ENCODE data around the gene MGST3.
"Not testable (repeated sequence)": the region's sequence is repeated elsewhere in the genome, so short reads cannot be mapped to it uniquely, and the experiment has no call there.

The MGST3 gene

GRCh38 chr1:165628147-165628822, 2.7 kb upstream of the MGST3 start:
- DNase-seq (ENCODE audit: extremely low spot score, insufficient read length, low read depth): no peak
- no peak for FAIRE-seq

- no peak for FAIRE-seq
These were observed 1.9 kb upstream of the MGST3 start for GRCh38 chr1:165629151-165629550.

GRCh38 chr1:165629848-165630628, 996 bp upstream of the MGST3 start:
- FAIRE-seq (no peak), DNase-seq (ENCODE audit: extremely low spot score, insufficient read length, low read depth) (no peak)

More at GRCh38 chr1:165629151-165629550, 1.9 kb upstream of the MGST3 start:
- DNase-seq (ENCODE audit: extremely low spot score, insufficient read length, low read depth): no peak

- DNase-seq (ENCODE audit: extremely low spot score, insufficient read length, low read depth) (no peak), FAIRE-seq (peak; percentile 74)
These were observed 513 bp downstream of the MGST3 start for GRCh38 chr1:165631342-165632151.

GRCh38 chr1:165632152-165632469, 1.1 kb downstream of the MGST3 start:
- no peak for DNase-seq (ENCODE audit: extremely low spot score, insufficient read length, low read depth)
- no peak for FAIRE-seq

- no peak for FAIRE-seq
These were observed 1.5 kb downstream of the MGST3 start for GRCh38 chr1:165632491-165632890.

GRCh38 chr1:165633614-165634013, 2.6 kb downstream of the MGST3 start:
- FAIRE-seq (no peak), DNase-seq (ENCODE audit: extremely low spot score, insufficient read length, low read depth) (no peak)

More at GRCh38 chr1:165632491-165632890, 1.5 kb downstream of the MGST3 start:
- DNase-seq (ENCODE audit: extremely low spot score, insufficient read length, low read depth): no peak

- FAIRE-seq (no peak), DNase-seq (ENCODE audit: extremely low spot score, insufficient read length, low read depth) (no peak)
These were observed 3.3 kb downstream of the MGST3 start for GRCh38 chr1:165634154-165634921.

- peak; percentile 50 for FAIRE-seq
- DNase-seq (ENCODE audit: extremely low spot score, insufficient read length, low read depth): no peak
These were observed 4.3 kb downstream of the MGST3 start for GRCh38 chr1:165635329-165635728.

GRCh38 chr1:165635823-165636222, 4.8 kb downstream of the MGST3 start:
- DNase-seq (ENCODE audit: extremely low spot score, insufficient read length, low read depth) (no peak), FAIRE-seq (no peak)

- FAIRE-seq: no peak
These were observed 6.4 kb downstream of the MGST3 start for GRCh38 chr1:165637427-165637826.

GRCh38 chr1:165638211-165638610, 7.2 kb downstream of the MGST3 start:
- DNase-seq (ENCODE audit: extremely low spot score, insufficient read length, low read depth); FAIRE-seq: not testable (repeated sequence)

More at GRCh38 chr1:165637427-165637826, 6.4 kb downstream of the MGST3 start:
- DNase-seq (ENCODE audit: extremely low spot score, insufficient read length, low read depth): no peak

GRCh38 chr1:165639821-165640623, 9.0 kb downstream of the MGST3 start:
- FAIRE-seq (no peak), DNase-seq (ENCODE audit: extremely low spot score, insufficient read length, low read depth) (no peak)

- FAIRE-seq (no peak), DNase-seq (ENCODE audit: extremely low spot score, insufficient read length, low read depth) (no peak)
These were observed 10.4 kb downstream of the MGST3 start for GRCh38 chr1:165641231-165641987.

- DNase-seq (ENCODE audit: extremely low spot score, insufficient read length, low read depth) (no peak), FAIRE-seq (peak; percentile 18)
These were observed 13.2 kb downstream of the MGST3 start for GRCh38 chr1:165644064-165644735.

- no peak for DNase-seq (ENCODE audit: extremely low spot score, insufficient read length, low read depth)
- peak; percentile 75 for FAIRE-seq
These were observed 14.8 kb downstream of the MGST3 start for GRCh38 chr1:165645654-165646366.

GRCh38 chr1:165647517-165647916, 16.5 kb downstream of the MGST3 start:
- no peak for FAIRE-seq
- no peak for DNase-seq (ENCODE audit: extremely low spot score, insufficient read length, low read depth)

All from GM18507 (cell line).